MM.1S (cell line): ENCODE measurements around the gene SRGAP3.

Experiments
- EZH2 ChIP-seq: fragments of 300-600 bp; sonication (generic); optimal IDR thresholded peaks from 2 replicates; pipeline ENCODE3; 2017; ENCODE audit warnings: low read depth, mild to moderate bottlenecking, antibody characterized with exemption, low read length, mixed read lengths
- EZH2phosphoT487 ChIP-seq: fragments of 300-600 bp; sonication (generic); IDR thresholded peaks from 2 replicates; pipeline ENCODE4 v1.6.1; 2018; ENCODE audit warnings: antibody characterized with exemption, low read length
- TF ChIP-seq, protein P1 (sequence below): fragments of 300-600 bp; sonication (generic); IDR thresholded peaks from 2 replicates; pipeline ENCODE4 v1.5.1; 2016; ENCODE audit warnings: antibody characterized with exemption, low read length, mixed read lengths

- TF ChIP-seq, protein P1, sequence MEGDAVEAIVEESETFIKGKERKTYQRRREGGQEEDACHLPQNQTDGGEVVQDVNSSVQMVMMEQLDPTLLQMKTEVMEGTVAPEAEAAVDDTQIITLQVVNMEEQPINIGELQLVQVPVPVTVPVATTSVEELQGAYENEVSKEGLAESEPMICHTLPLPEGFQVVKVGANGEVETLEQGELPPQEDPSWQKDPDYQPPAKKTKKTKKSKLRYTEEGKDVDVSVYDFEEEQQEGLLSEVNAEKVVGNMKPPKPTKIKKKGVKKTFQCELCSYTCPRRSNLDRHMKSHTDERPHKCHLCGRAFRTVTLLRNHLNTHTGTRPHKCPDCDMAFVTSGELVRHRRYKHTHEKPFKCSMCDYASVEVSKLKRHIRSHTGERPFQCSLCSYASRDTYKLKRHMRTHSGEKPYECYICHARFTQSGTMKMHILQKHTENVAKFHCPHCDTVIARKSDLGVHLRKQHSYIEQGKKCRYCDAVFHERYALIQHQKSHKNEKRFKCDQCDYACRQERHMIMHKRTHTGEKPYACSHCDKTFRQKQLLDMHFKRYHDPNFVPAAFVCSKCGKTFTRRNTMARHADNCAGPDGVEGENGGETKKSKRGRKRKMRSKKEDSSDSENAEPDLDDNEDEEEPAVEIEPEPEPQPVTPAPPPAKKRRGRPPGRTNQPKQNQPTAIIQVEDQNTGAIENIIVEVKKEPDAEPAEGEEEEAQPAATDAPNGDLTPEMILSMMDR, result no peak
- no peak for TF ChIP-seq EZH2
- TF ChIP-seq EZH2phosphoT487, result no peak
Observed at GRCh38 chr3:9179826-9180763, 69.4 kb downstream of the SRGAP3 start.
